Parathyroid adenoma (tissue), 2 donors: ENCODE results near the gene BTK.

Experiments used
- H2AFZ ChIP-seq: fragments of 300-600 bp; sonication (generic); one replicate; pipeline ENCODE4 v1.7.0; 2017; ENCODE audit warnings: antibody characterized with exemption, mild to moderate bottlenecking
- H3K27ac ChIP-seq: fragments of 300-600 bp; sonication (generic); one replicate; pipeline ENCODE4 v1.7.0; 2017
- H3K27me3 ChIP-seq: fragments of 300-600 bp; sonication (generic); one replicate; pipeline ENCODE4 v1.7.0; 2017; ENCODE audit warnings: low read length; ENCODE audit not compliant: control insufficient read depth, insufficient read depth
- H3K36me3 ChIP-seq: fragments of 300-600 bp; sonication (generic); one replicate; pipeline ENCODE4 v1.7.0; 2017; ENCODE audit warnings: low read length; ENCODE audit not compliant: control insufficient read depth, insufficient read depth
- H3K4me1 ChIP-seq: fragments of 300-600 bp; sonication (generic); one replicate; pipeline ENCODE4 v1.7.0; 2017; ENCODE audit warnings: control low read depth
- H3K4me2 ChIP-seq: fragments of 300-600 bp; sonication (generic); one replicate; pipeline ENCODE4 v1.7.0; 2017; ENCODE audit warnings: low read length
- H3K4me3 ChIP-seq: fragments of 300-600 bp; sonication (generic); one replicate; pipeline ENCODE4 v1.7.0; 2017; ENCODE audit warnings: low read depth, low read length
- H3K79me2 ChIP-seq: fragments of 300-600 bp; sonication (generic); one replicate; pipeline ENCODE4 v1.7.0; 2017; ENCODE audit warnings: control low read depth
- H3K9ac ChIP-seq: fragments of 300-600 bp; sonication (generic); one replicate; pipeline ENCODE4 v1.7.0; 2017; ENCODE audit warnings: mild to moderate bottlenecking
- H3K9me3 ChIP-seq: fragments of 300-600 bp; sonication (generic); one replicate; pipeline ENCODE4 v1.7.0; 2017; ENCODE audit warnings: low read length; ENCODE audit not compliant: control insufficient read depth
- CTCF ChIP-seq: fragments of 300-600 bp; sonication (generic); IDR thresholded peaks from one replicate; pipeline ENCODE4 v1.7.0; 2017; ENCODE audit warnings: antibody characterized with exemption, mild to moderate bottlenecking
- donor health status: primary hyperparathyroidism.

The BTK gene

GRCh38 chrX:101411984-101412383 is 26.0 kb upstream of the BTK start:
- Histone ChIP-seq H3K36me3 (no peaks in the 10 kb centered on the region), H3K9ac (no peak overlapping the region), H3K9me3 (no peaks in the 10 kb centered on the region), H3K4me1 (peaks cover 11% of the 10 kb centered on the region), H2AFZ (no peak overlapping the region), H3K79me2 (peaks cover 15% of the 10 kb centered on the region), H3K27me3 (no peaks in the 10 kb centered on the region), H3K4me3 (no peak overlapping the region), H3K27ac (no peak overlapping the region), H3K4me2 (no peak overlapping the region)
- no peak for TF ChIP-seq CTCF

GRCh38 chrX:101410461-101410860 is 24.5 kb upstream of the BTK start:
- H3K4me1 ChIP-seq: peaks cover 8% of the 10 kb centered on the region
- H3K27ac ChIP-seq: no peak overlapping the region
- no peaks in the 10 kb centered on the region for H3K9me3 ChIP-seq
- H3K4me3 ChIP-seq: peak overlapping the region; percentile 22
- TF ChIP-seq CTCF: no peak
- peak overlapping the region; percentile 33 for H3K4me2 ChIP-seq
- H3K36me3 ChIP-seq: no peaks in the 10 kb centered on the region
- H3K79me2 ChIP-seq: peaks cover 15% of the 10 kb centered on the region
- H3K9ac ChIP-seq: no peak overlapping the region
- H2AFZ ChIP-seq: no peak overlapping the region
- H3K27me3 ChIP-seq: no peaks in the 10 kb centered on the region

- H3K9ac ChIP-seq: no peak overlapping the region
These were observed 23.1 kb upstream of the BTK start for GRCh38 chrX:101409043-101409442.

GRCh38 chrX:101408532-101408841 is 22.5 kb upstream of the BTK start:
- peak overlapping the region; percentile 61 for H3K4me2 ChIP-seq

More at GRCh38 chrX:101409043-101409442, 23.1 kb upstream of the BTK start:
- no peak overlapping the region for H2AFZ ChIP-seq
- H3K4me1 ChIP-seq: no peaks in the 10 kb centered on the region
- no peak for TF ChIP-seq CTCF
- peak overlapping the region; percentile 61 for H3K4me2 ChIP-seq
- peak overlapping the region; percentile 99 for H3K27ac ChIP-seq
- H3K79me2 ChIP-seq: peaks cover 15% of the 10 kb centered on the region
- no peaks in the 10 kb centered on the region for H3K27me3 ChIP-seq
- H3K4me3 ChIP-seq: peak overlapping the region; percentile 93
- H3K9me3 ChIP-seq: no peaks in the 10 kb centered on the region
- no peaks in the 10 kb centered on the region for H3K36me3 ChIP-seq

More at GRCh38 chrX:101408532-101408841, 22.5 kb upstream of the BTK start:
- peak overlapping the region; percentile 76 for H2AFZ ChIP-seq
- peak overlapping the region; percentile 91 for H3K9ac ChIP-seq
- H3K79me2 ChIP-seq: peaks cover 15% of the 10 kb centered on the region
- no peak for TF ChIP-seq CTCF
- no peaks in the 10 kb centered on the region for H3K36me3 ChIP-seq
- H3K9me3 ChIP-seq: no peaks in the 10 kb centered on the region
- peak overlapping the region; percentile 93 for H3K4me3 ChIP-seq
- no peaks in the 10 kb centered on the region for H3K4me1 ChIP-seq
- no peaks in the 10 kb centered on the region for H3K27me3 ChIP-seq
- peak overlapping the region; percentile 99 for H3K27ac ChIP-seq
